Activated CD4-positive, alpha-beta memory T cell treated with anti-CD3 and anti-CD28 coated beads for 36 hours (primary cell): Measurements from ENCODE around the gene SNRNP27. TPM values are rescaled to one million over a fixed set of nuclear protein-coding genes. Genes with fewer than 3 reads are reported as not detected.

Source experiments
- CTCF ChIA-PET: fragments of 350-600 bp; sonication (Branson Sonifier 250); formaldehyde crosslinking; loops from one replicate; lab custom pipeline; 2021; ENCODE audit warnings: antibody characterized with exemption, inconsistent platforms; lab: Charles Lee
- POLR2A ChIA-PET: fragments of 350-600 bp; sonication (Branson Sonifier 250); formaldehyde crosslinking; loops from one replicate; lab custom pipeline; 2021; ENCODE audit warnings: antibody characterized with exemption; lab: Charles Lee
- DNase-seq: peaks from one replicate; pipeline ENCODE4 v3.0.0-alpha.2; 2020
- H3K27ac Mint-ChIP-seq: one replicate; pipeline ENCODE4 v1.8.0; 2021; ENCODE audit warnings: mixed read lengths
- H3K27me3 Mint-ChIP-seq: one replicate; pipeline ENCODE4 v1.8.0; 2021; ENCODE audit warnings: mixed read lengths
- H3K36me3 Mint-ChIP-seq: one replicate; pipeline ENCODE4 v1.8.0; 2021; ENCODE audit warnings: mixed read lengths
- H3K4me1 Mint-ChIP-seq: one replicate; pipeline ENCODE4 v1.8.0; 2021; ENCODE audit warnings: low read depth, mixed read lengths
- H3K4me3 Mint-ChIP-seq: one replicate; pipeline ENCODE4 v1.8.0; 2021; ENCODE audit warnings: mild to moderate bottlenecking, mixed read lengths
- H3K9me3 Mint-ChIP-seq: one replicate; pipeline ENCODE4 v1.8.0; 2021; ENCODE audit warnings: mixed read lengths
- intact Hi-C: fragments of 100-400 bp; cut with micrococcal nuclease; formaldehyde crosslinking; loops from one replicate; pipeline ENCODE4 v1.15.1; 2023
- total RNA-seq, 2 experiments: library from RNA; stranded (reverse); gene quantifications; one replicate each; pipeline ENCODE4 v1.2.3, GENCODE V29; 2021

Gene SNRNP27
- total RNA-seq, 2 experiments from 2014 or later: 67.5 to 70.4 TPM

GRCh38 chr2:69936906-69937305 is 43.1 kb downstream of the SNRNP27 start:
- no peak overlapping the region for H3K4me3 Mint-ChIP-seq
- intact Hi-C loops: no loop called here
- no peaks in the 10 kb centered on the region for H3K9me3 Mint-ChIP-seq
- H3K27ac Mint-ChIP-seq: no peak overlapping the region
- no peaks in the 10 kb centered on the region for H3K27me3 Mint-ChIP-seq
- no peak for DNase-seq
- ChIA-PET CTCF (interaction anchor here (1.5 kb wide), 1 partner anchor 132 kb away, joined by 6 read pairs; no protein-coding TSS in a partner anchor), POLR2A (no interaction called here)
- peaks cover 35% of the 10 kb centered on the region for H3K36me3 Mint-ChIP-seq
- H3K4me1 Mint-ChIP-seq: peaks cover 30% of the 10 kb centered on the region

- Mint-ChIP-seq H3K4me3 (no peak overlapping the region), H3K27ac (no peak overlapping the region), H3K36me3 (peaks cover 36% of the 10 kb centered on the region), H3K4me1 (peaks cover 24% of the 10 kb centered on the region), H3K9me3 (no peaks in the 10 kb centered on the region), H3K27me3 (no peaks in the 10 kb centered on the region)
- ChIA-PET CTCF (interaction anchor here (1.2 kb wide), 1 partner anchor 205 kb away, joined by 3 read pairs; no protein-coding TSS in a partner anchor), POLR2A (no interaction called here)
- no peak for DNase-seq
- intact Hi-C loops: no loop called here
Measured at GRCh38 chr2:69937968-69938367, 44.2 kb downstream of the SNRNP27 start.

GRCh38 chr2:69939722-69940121 is 46.0 kb downstream of the SNRNP27 start:
- DNase-seq: no peak
- H3K27ac Mint-ChIP-seq: no peak overlapping the region
- intact Hi-C loops: no loop called here
- no peaks in the 10 kb centered on the region for H3K9me3 Mint-ChIP-seq
- no peaks in the 10 kb centered on the region for H3K27me3 Mint-ChIP-seq
- ChIA-PET CTCF (interaction anchor here (0.8 kb wide), 1 partner anchor 126 kb away, joined by 3 read pairs; no protein-coding TSS in a partner anchor), POLR2A (interaction anchor here (0.6 kb wide), 1 partner anchor 210 kb away, joined by 3 read pairs; no protein-coding TSS in a partner anchor)
- no peak overlapping the region for H3K4me3 Mint-ChIP-seq
- H3K36me3 Mint-ChIP-seq: peaks cover 39% of the 10 kb centered on the region
- H3K4me1 Mint-ChIP-seq: peaks cover 17% of the 10 kb centered on the region

DNA sequence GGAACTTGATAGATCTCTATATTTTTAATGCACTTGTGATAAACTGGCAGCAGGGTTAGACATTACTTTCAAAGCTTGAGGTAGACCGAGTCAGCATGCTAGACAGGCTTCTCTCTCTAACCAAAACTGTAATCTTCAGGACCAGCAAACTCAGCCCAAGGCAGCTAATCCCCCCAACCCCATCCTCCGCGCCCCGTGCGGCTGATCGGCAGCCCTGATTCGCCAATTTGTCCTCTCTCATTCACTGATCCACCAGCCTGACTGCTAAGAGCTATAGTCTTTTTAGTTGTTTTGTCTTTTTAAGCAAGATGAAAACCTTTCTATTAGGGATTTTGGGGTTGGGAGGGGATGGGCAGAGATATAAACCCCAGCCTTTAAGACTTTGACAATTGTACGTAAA is 46.9 kb downstream of the SNRNP27 start:
- ChIA-PET CTCF (interaction anchor here (0.8 kb wide), 1 partner anchor 125 kb away, joined by 3 read pairs; no protein-coding TSS in a partner anchor), POLR2A (no interaction called here)
- DNase-seq: no peak

GRCh38 chr2:69943000-69943842 is 49.5 kb downstream of the SNRNP27 start:
- intact Hi-C loops: no loop called here
- Mint-ChIP-seq H3K9me3 (no peaks in the 10 kb centered on the region), H3K27ac (no peak overlapping the region), H3K4me1 (peaks cover 36% of the 10 kb centered on the region), H3K27me3 (no peaks in the 10 kb centered on the region), H3K36me3 (peaks cover 25% of the 10 kb centered on the region), H3K4me3 (no peak overlapping the region)
- ChIA-PET POLR2A (interaction anchor here (1.3 kb wide), 1 partner anchor 9 kb away, joined by 3 read pairs; no protein-coding TSS in a partner anchor), CTCF (no interaction called here)
- peak; percentile 33 for DNase-seq

More for the DNA sequence above, 46.9 kb downstream of the SNRNP27 start:
- Mint-ChIP-seq H3K36me3 (peaks cover 33% of the 10 kb centered on the region), H3K9me3 (no peaks in the 10 kb centered on the region), H3K27me3 (no peaks in the 10 kb centered on the region), H3K4me3 (no peak overlapping the region), H3K4me1 (peaks cover 15% of the 10 kb centered on the region), H3K27ac (no peak overlapping the region)
- intact Hi-C loops: no loop called here

DNA sequence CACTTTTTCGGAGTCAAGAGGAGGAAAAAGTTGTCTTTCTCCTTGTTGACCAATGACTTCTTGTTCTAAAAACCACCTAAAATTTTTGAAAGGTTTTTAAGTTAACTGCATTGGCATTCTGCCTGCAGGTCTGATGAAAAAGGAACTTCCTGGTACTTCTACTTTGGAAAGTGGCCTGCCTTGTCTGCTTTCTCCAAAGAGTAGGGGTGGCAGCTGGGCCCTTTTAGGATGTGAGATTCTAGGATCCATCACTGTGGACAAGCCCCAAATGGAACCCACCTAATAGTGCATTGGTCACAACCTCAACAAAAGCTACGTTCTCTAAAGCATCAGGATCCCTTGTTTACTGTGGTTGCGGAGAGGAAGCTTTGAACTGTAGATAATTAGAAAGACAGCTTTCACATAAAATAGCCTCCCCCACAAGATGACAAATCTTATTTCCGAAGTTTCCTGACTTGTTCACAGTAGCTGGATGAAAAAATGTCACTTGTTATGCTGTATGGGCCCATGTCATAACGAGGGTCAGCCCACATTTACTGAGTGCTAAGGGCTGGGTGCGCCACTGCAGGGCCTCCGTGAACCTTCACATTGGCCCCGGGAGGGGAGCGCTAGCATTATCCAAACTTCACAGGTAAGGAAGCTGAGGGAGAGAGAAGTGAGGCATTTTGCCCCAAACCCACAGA is 50.2 kb downstream of the SNRNP27 start:
- H3K9me3 Mint-ChIP-seq: no peaks in the 10 kb centered on the region
- intact Hi-C loops: no loop called here
- no peaks in the 10 kb centered on the region for H3K27me3 Mint-ChIP-seq

GRCh38 chr2:69944756-69945155 is 51.0 kb downstream of the SNRNP27 start:
- ChIA-PET POLR2A (interaction anchor here (1.4 kb wide), 1 partner anchor 30 kb away, joined by 6 read pairs; the partner anchor contains the start of gene MXD1), CTCF (no interaction called here)
- Mint-ChIP-seq H3K36me3 (peaks cover 11% of the 10 kb centered on the region), H3K9me3 (no peaks in the 10 kb centered on the region), H3K4me1 (peaks cover 36% of the 10 kb centered on the region), H3K4me3 (no peak overlapping the region), H3K27me3 (no peaks in the 10 kb centered on the region), H3K27ac (no peak overlapping the region)
- intact Hi-C loops: no loop called here
- DNase-seq: no peak

More for the DNA sequence above, 50.2 kb downstream of the SNRNP27 start:
- Mint-ChIP-seq H3K4me1 (peaks cover 36% of the 10 kb centered on the region), H3K36me3 (peaks cover 18% of the 10 kb centered on the region), H3K27ac (no peak overlapping the region), H3K4me3 (no peak overlapping the region)
- CTCF ChIA-PET: no interaction called here
- no peak for DNase-seq
- POLR2A ChIA-PET: interaction anchor here (1.4 kb wide), 1 partner anchor 29 kb away, joined by 6 read pairs; the partner anchor contains the start of gene MXD1

DNA sequence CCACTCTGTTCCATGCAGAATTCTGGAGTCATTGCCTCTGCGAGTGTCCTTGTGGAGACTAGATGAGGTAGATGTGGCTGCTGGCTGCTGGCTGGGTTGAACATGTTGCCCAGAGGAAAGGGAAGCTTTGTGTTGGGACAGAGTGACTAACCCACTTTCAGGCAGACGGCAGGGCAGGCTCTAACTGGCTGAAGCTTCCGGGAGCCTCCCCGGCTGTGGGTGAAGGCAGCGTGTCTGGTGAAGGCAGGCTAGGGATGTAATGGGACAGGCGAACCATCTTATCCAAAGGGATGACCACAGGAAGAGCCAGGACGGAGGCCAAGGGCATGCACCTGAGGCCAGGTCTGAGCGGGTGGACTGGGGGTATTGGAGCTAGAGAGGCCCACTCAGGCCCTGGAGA is 51.7 kb downstream of the SNRNP27 start:
- no peaks in the 10 kb centered on the region for H3K9me3 Mint-ChIP-seq
- intact Hi-C loops: no loop called here
- H3K4me3 Mint-ChIP-seq: no peak overlapping the region
- POLR2A ChIA-PET: interaction anchor here (0.8 to 1.4 kb wide), 3 partner anchors 13 to 197 kb away, joined by 3 to 6 read pairs (median 3); partner anchors contain the start of gene MXD1
- H3K36me3 Mint-ChIP-seq: peaks cover 11% of the 10 kb centered on the region
- CTCF ChIA-PET: no interaction called here
- H3K4me1 Mint-ChIP-seq: peaks cover 36% of the 10 kb centered on the region
- no peaks in the 10 kb centered on the region for H3K27me3 Mint-ChIP-seq
- peak; percentile 15 for DNase-seq
- peak overlapping the region; percentile 34 for H3K27ac Mint-ChIP-seq

- peak; percentile 16 for DNase-seq
- H3K4me3 Mint-ChIP-seq: no peak overlapping the region
- ChIA-PET POLR2A (interaction anchor here (0.8 to 1.8 kb wide), 7 partner anchors 12 to 347 kb away, joined by 3 to 10 read pairs (median 3); partner anchors contain the start of genes C2orf42 and SNRPG), CTCF (interaction anchor here (0.8 to 1.2 kb wide), 2 partner anchors 9 to 119 kb away, joined by 3 read pairs; no protein-coding TSS in a partner anchor)
- intact Hi-C loops: loop anchor here (1.0 to 2.0 kb wide), 3 partner anchors 12 to 123 kb away; partner anchors contain the start of gene MXD1
- no peak overlapping the region for H3K27ac Mint-ChIP-seq
- peaks cover 36% of the 10 kb centered on the region for H3K4me1 Mint-ChIP-seq
- no peaks in the 10 kb centered on the region for H3K9me3 Mint-ChIP-seq
- no peaks in the 10 kb centered on the region for H3K27me3 Mint-ChIP-seq
- peaks cover 8% of the 10 kb centered on the region for H3K36me3 Mint-ChIP-seq
Measured at GRCh38 chr2:69945941-69946340, 52.2 kb downstream of the SNRNP27 start.

- H3K27ac Mint-ChIP-seq: peak overlapping the region; percentile 85
- H3K27me3 Mint-ChIP-seq: no peaks in the 10 kb centered on the region
- ChIA-PET POLR2A (interaction anchor here (0.9 to 1.8 kb wide), 7 partner anchors 13 to 347 kb away, joined by 3 to 10 read pairs (median 4); partner anchors contain the start of genes C2orf42, MXD1 and SNRPG), CTCF (interaction anchor here (0.8 to 1.2 kb wide), 2 partner anchors 8 to 118 kb away, joined by 3 read pairs; no protein-coding TSS in a partner anchor)
- intact Hi-C loops: loop anchor here (1.0 to 2.0 kb wide), 3 partner anchors 12 to 123 kb away; partner anchors contain the start of gene MXD1
- H3K4me3 Mint-ChIP-seq: no peak overlapping the region
- H3K4me1 Mint-ChIP-seq: peaks cover 36% of the 10 kb centered on the region
- DNase-seq: peak; percentile 80
- H3K9me3 Mint-ChIP-seq: no peaks in the 10 kb centered on the region
- peaks cover 7% of the 10 kb centered on the region for H3K36me3 Mint-ChIP-seq
Measured at GRCh38 chr2:69946351-69947324, 52.9 kb downstream of the SNRNP27 start.
